Measurements from ENCODE around the gene CIRBP. TPM values are rescaled to one million over a fixed set of nuclear protein-coding genes. Genes with fewer than 3 reads are reported as not detected.
A peak's percentile ranks its signal among the peaks of the same experiment; 100 is the strongest.

Gene CIRBP
- total RNA-seq, 1 donor from 2014 or later: 315 TPM

DNA sequence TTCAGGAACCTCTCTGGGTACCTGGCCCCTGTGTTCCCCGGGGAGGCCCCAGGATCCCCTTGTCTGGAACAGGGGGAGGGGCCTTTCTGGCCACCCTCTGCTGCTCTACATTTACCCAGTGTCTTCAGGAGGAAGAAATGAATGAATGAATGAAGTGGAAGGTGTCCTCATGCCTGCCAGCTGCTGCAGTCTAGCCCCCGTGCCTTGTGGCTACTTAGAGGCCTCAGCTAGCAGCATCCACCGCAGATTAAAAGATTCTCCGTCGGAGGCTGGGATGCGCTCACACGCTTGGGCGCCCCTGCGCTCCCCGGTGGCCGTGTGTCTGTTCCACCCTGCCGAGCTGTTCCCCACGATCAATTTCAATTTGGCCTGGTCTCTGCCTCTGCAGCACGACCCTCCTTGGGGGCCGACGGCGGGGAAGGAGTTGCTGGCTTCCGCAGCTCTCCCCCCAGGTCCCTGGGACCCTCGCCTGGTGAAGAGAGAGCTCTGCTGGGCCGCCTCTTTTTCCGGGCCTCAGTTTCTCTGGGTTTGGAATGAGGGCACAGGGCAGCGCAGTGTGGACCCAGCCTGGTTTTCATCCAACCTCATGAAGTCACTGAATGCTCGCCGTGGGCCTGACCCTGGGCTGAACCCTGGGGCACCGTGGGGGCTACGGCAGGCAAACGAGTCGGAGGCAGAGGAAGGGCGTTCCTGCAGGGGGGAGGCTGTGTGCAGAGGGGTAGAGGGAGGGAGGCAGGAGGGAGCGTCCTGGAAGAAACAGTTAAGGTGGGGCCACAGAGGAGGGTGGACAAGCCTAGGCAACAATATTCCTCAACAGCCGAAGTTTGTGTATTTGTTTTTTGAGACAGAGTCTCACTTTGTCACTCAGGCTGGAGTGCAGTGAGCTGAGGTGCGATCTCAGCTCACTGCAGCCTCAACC lies 44.8 kb downstream of the CIRBP start:
- no peak for DNase-seq (ENCODE audit: low spot score)
- Mint-ChIP-seq H3K27me3 (ENCODE audit: unreplicated experiment) (peaks cover 6% of the 10 kb centered on the region), H3K27ac (ENCODE audit: unreplicated experiment) (no peak overlapping the region), H3K36me3 (ENCODE audit: low read depth, unreplicated experiment) (no peaks in the 10 kb centered on the region), H3K4me3 (ENCODE audit: unreplicated experiment) (no peak overlapping the region), H3K4me1 (ENCODE audit: unreplicated experiment) (no peaks in the 10 kb centered on the region), H3K9me3 (ENCODE audit: unreplicated experiment) (no peaks in the 10 kb centered on the region)
- TF ChIP-seq CTCF (IDR thresholded peaks at IDR 0.05; ENCODE audit: unreplicated experiment): no peak

- H3K4me1 Mint-ChIP-seq (ENCODE audit: unreplicated experiment): no peaks in the 10 kb centered on the region
- no peaks in the 10 kb centered on the region for H3K9me3 Mint-ChIP-seq (ENCODE audit: unreplicated experiment)
- no peaks in the 10 kb centered on the region for H3K36me3 Mint-ChIP-seq (ENCODE audit: low read depth, unreplicated experiment)
- H3K27me3 Mint-ChIP-seq (ENCODE audit: unreplicated experiment): peaks cover 6% of the 10 kb centered on the region
- DNase-seq (ENCODE audit: low spot score): peak; percentile 46
- H3K4me3 Mint-ChIP-seq (ENCODE audit: unreplicated experiment): no peak overlapping the region
- H3K27ac Mint-ChIP-seq (ENCODE audit: unreplicated experiment): no peak overlapping the region
- TF ChIP-seq CTCF (IDR thresholded peaks at IDR 0.05; ENCODE audit: unreplicated experiment): no peak
Observed at GRCh38 chr19:1315470-1316166, 46.5 kb downstream of the CIRBP start.

DNA sequence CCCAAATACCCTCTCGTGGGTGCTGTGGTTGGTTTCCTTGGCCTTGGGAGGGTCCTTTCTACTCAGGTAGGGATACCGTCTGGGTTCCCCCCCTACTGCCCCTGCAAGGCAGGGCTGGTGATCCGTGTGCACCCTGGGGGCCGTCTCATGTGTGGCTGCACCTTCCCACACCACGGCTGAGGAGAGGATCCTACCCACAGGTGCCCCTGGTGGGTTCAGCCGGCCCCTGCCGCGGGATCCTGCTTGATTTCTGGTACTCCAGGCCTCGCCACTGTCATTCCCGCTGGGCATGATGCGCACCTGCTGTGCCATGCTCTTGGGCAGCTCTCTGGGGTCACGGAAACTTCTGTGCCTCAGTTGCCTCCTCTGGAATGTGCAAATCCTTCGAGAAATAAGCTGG lies 47.3 kb downstream of the CIRBP start:
- Mint-ChIP-seq H3K4me1 (ENCODE audit: unreplicated experiment) (no peaks in the 10 kb centered on the region), H3K9me3 (ENCODE audit: unreplicated experiment) (no peaks in the 10 kb centered on the region), H3K36me3 (ENCODE audit: low read depth, unreplicated experiment) (no peaks in the 10 kb centered on the region), H3K4me3 (ENCODE audit: unreplicated experiment) (no peak overlapping the region), H3K27ac (ENCODE audit: unreplicated experiment) (no peak overlapping the region), H3K27me3 (ENCODE audit: unreplicated experiment) (peaks cover 6% of the 10 kb centered on the region)
- TF ChIP-seq CTCF (IDR thresholded peaks at IDR 0.05; ENCODE audit: unreplicated experiment): no peak
- no peak for DNase-seq (ENCODE audit: low spot score)

GRCh38 chr19:1317274-1318003 lies 48.3 kb downstream of the CIRBP start:
- no peaks in the 10 kb centered on the region for H3K36me3 Mint-ChIP-seq (ENCODE audit: low read depth, unreplicated experiment)
- no peaks in the 10 kb centered on the region for H3K9me3 Mint-ChIP-seq (ENCODE audit: unreplicated experiment)
- no peak overlapping the region for H3K27ac Mint-ChIP-seq (ENCODE audit: unreplicated experiment)
- H3K27me3 Mint-ChIP-seq (ENCODE audit: unreplicated experiment): peaks cover 5% of the 10 kb centered on the region
- H3K4me1 Mint-ChIP-seq (ENCODE audit: unreplicated experiment): no peaks in the 10 kb centered on the region
- no peak for TF ChIP-seq CTCF (IDR thresholded peaks at IDR 0.05; ENCODE audit: unreplicated experiment)
- H3K4me3 Mint-ChIP-seq (ENCODE audit: unreplicated experiment): no peak overlapping the region
- no peak for DNase-seq (ENCODE audit: low spot score)

Measured in endothelial cell (in vitro differentiated cells).